HL-60 (cell line): Measurements from ENCODE around the gene SSTR5.

ENCODE experiments used
- DNase-seq, 2 experiments: peaks; one replicate each; pipeline ENCODE4 v3.0.0-alpha.2; 2010 to 2020; ENCODE audit warnings: low read depth in 1 of 2, low spot score in 1 of 2
- H3K27ac ChIP-seq: fragments of 250-450 bp; sonication (Bioruptor Pico); replicated peaks from 2 replicates; pipeline ENCODE4 v1.5.1; 2020; ENCODE audit warnings: mild to moderate bottlenecking, moderate library complexity
- H3K27me3 ChIP-seq: fragments of 250-450 bp; sonication (Bioruptor Pico); 2 replicates; pipeline ENCODE4 v1.5.1; 2021; ENCODE audit warnings: mild to moderate bottlenecking, moderate library complexity; ENCODE audit not compliant: insufficient read depth, poor library complexity, severe bottlenecking
- H3K4me3 ChIP-seq: replicated peaks from 2 replicates; pipeline ENCODE4 v1.5.1; 2011; ENCODE audit warnings: mild to moderate bottlenecking, control low read depth, low read length; ENCODE audit not compliant: insufficient read depth
- CTCF ChIP-seq: IDR thresholded peaks from one replicate; pipeline ENCODE4 v1.5.1; 2011; ENCODE audit warnings: low read length, control low read depth, inconsistent platforms; ENCODE audit not compliant: insufficient read depth
- GABPA ChIP-seq: IDR thresholded peaks from 2 replicates; pipeline ENCODE4 v1.6.1; 2012; ENCODE audit warnings: low read depth
- POLR2AphosphoS5 ChIP-seq: IDR thresholded peaks from 2 replicates; pipeline ENCODE4 v1.6.1; 2012; ENCODE audit warnings: low read depth
- REST ChIP-seq: IDR thresholded peaks from 2 replicates; pipeline ENCODE4 v1.6.1; 2012; ENCODE audit warnings: low read depth; ENCODE audit not compliant: insufficient replicate concordance
- SPI1 ChIP-seq: IDR thresholded peaks from 2 replicates; pipeline ENCODE4 v1.6.1; 2012; ENCODE audit warnings: low read depth, mild to moderate bottlenecking, borderline replicate concordance

The SSTR5 gene

GRCh38 chr16:1102921-1103635 lies 30.5 kb downstream of the SSTR5 start:
- H3K27me3 ChIP-seq: peaks cover 35% of the 10 kb centered on the region
- peak; percentile 7 for TF ChIP-seq CTCF
- no peak for TF ChIP-seq GABPA
- no peak overlapping the region for H3K4me3 ChIP-seq
- H3K27ac ChIP-seq: no peak overlapping the region
- DNase-seq: peak in 1 of 2 experiments; percentile 37

- DNase-seq: no peak
- Histone ChIP-seq H3K4me3 (no peak overlapping the region), H3K27me3 (peaks cover 35% of the 10 kb centered on the region), H3K27ac (no peak overlapping the region)
- TF ChIP-seq SPI1: no peak
- TF ChIP-seq GABPA: no peak
- no peak for TF ChIP-seq CTCF
- no peak for TF ChIP-seq POLR2AphosphoS5
- no peak for TF ChIP-seq REST
Measured at GRCh38 chr16:1103636-1103980, 31.1 kb downstream of the SSTR5 start.

GRCh38 chr16:1105888-1106620 lies 33.5 kb downstream of the SSTR5 start:
- peak; percentile 7 to 40 for DNase-seq
- peaks cover 21% of the 10 kb centered on the region for H3K27me3 ChIP-seq
- peak; percentile 53 for TF ChIP-seq CTCF
- TF ChIP-seq REST: no peak
- TF ChIP-seq SPI1: no peak
- no peak for TF ChIP-seq POLR2AphosphoS5
- TF ChIP-seq GABPA: no peak
- no peak overlapping the region for H3K27ac ChIP-seq
- no peak overlapping the region for H3K4me3 ChIP-seq
